ENCODE results near the gene STXBP1.

Gene STXBP1

DNA sequence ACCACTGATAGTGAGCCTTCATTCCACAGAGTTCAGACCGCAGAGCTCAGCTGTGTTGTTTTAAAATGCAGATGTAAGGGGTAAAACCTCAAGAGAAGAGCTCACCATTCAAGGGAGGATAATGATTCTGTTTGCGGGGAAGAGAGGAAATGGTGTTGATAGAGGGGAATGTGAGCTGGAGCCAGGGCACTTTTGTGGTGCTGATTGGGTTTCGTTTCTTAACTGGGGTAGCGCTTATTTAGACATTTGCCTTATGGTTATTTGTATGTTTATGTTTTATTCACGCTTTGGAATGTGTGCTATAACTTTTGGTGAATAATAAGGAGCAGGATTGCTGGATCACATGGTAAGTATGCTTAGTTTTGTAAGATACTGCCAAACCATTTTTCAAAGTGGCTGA, 42.5 kb downstream of the STXBP1 start:
- no peak overlapping the region for H2AFZ ChIP-seq (ENCODE audit: low read depth, low read length)
- no peak overlapping the region for H3K9ac ChIP-seq (ENCODE audit: low read length)
- no peaks in the 10 kb centered on the region for H4K20me1 ChIP-seq (ENCODE audit: insufficient read depth, low read length)
- peaks cover 15% of the 10 kb centered on the region for H3K4me1 ChIP-seq (ENCODE audit: low read length)
- H3K27ac ChIP-seq (ENCODE audit: low read length) = no peak overlapping the region
- no peaks in the 10 kb centered on the region for H3K79me2 ChIP-seq (ENCODE audit: low read length)
- TF ChIP-seq, protein P1, sequence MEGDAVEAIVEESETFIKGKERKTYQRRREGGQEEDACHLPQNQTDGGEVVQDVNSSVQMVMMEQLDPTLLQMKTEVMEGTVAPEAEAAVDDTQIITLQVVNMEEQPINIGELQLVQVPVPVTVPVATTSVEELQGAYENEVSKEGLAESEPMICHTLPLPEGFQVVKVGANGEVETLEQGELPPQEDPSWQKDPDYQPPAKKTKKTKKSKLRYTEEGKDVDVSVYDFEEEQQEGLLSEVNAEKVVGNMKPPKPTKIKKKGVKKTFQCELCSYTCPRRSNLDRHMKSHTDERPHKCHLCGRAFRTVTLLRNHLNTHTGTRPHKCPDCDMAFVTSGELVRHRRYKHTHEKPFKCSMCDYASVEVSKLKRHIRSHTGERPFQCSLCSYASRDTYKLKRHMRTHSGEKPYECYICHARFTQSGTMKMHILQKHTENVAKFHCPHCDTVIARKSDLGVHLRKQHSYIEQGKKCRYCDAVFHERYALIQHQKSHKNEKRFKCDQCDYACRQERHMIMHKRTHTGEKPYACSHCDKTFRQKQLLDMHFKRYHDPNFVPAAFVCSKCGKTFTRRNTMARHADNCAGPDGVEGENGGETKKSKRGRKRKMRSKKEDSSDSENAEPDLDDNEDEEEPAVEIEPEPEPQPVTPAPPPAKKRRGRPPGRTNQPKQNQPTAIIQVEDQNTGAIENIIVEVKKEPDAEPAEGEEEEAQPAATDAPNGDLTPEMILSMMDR (IDR thresholded peaks at IDR 0.05; ENCODE audit: low read depth, low read length) = no peak
- TF ChIP-seq EZH2phosphoT487 (IDR thresholded peaks at IDR 0.05; ENCODE audit: low read depth) = no peak
- no peaks in the 10 kb centered on the region for H3K36me3 ChIP-seq (replicated peaks; ENCODE audit: low read depth, low read length)
- no peaks in the 10 kb centered on the region for H3K27me3 ChIP-seq (ENCODE audit: low read depth, low read length)
- H3K9me3 ChIP-seq (ENCODE audit: insufficient read depth, low read length) = no peaks in the 10 kb centered on the region
- H3K4me3 ChIP-seq (ENCODE audit: low read length) = no peak overlapping the region
- H3K4me2 ChIP-seq (ENCODE audit: low read length) = no peak overlapping the region

DNA sequence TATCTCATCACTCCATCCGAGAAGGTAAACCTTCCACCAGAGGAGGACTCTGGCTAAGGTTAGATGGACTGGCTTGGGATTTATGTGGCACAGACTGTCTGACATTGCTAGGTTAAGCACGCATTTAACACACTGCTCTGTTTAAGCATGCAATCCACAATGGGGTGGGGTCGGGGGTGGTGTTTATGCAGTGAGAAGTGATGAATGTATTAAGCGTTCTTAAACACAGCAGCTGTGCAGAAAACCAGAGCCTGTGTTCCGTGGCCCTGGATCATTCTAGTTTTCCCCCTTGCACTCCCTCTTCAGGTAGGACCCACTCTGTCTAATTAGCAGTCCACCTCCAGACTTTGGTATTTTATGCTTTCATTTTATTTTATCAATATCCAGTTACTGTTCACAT, 46.4 kb downstream of the STXBP1 start:
- no peak overlapping the region for H3K4me2 ChIP-seq (ENCODE audit: low read length)
- no peak overlapping the region for H3K4me3 ChIP-seq (ENCODE audit: low read length)
- no peak overlapping the region for H3K27ac ChIP-seq (ENCODE audit: low read length)
- TF ChIP-seq EZH2phosphoT487 (IDR thresholded peaks at IDR 0.05; ENCODE audit: low read depth) = no peak
- TF ChIP-seq, protein P1 (IDR thresholded peaks at IDR 0.05; ENCODE audit: low read depth, low read length) = no peak
- H3K4me1 ChIP-seq (ENCODE audit: low read length) = peaks cover 6% of the 10 kb centered on the region; the same call in 1 of the 2 replicates
- no peaks in the 10 kb centered on the region for H3K36me3 ChIP-seq (replicated peaks; ENCODE audit: low read depth, low read length)
- no peaks in the 10 kb centered on the region for H3K27me3 ChIP-seq (ENCODE audit: low read depth, low read length)
- no peaks in the 10 kb centered on the region for H3K79me2 ChIP-seq (ENCODE audit: low read length)
- H2AFZ ChIP-seq (ENCODE audit: low read depth, low read length) = no peak overlapping the region
- H3K9me3 ChIP-seq (ENCODE audit: insufficient read depth, low read length) = no peaks in the 10 kb centered on the region
- H3K9ac ChIP-seq (ENCODE audit: low read length) = no peak overlapping the region
- no peaks in the 10 kb centered on the region for H4K20me1 ChIP-seq (ENCODE audit: insufficient read depth, low read length)

DNA sequence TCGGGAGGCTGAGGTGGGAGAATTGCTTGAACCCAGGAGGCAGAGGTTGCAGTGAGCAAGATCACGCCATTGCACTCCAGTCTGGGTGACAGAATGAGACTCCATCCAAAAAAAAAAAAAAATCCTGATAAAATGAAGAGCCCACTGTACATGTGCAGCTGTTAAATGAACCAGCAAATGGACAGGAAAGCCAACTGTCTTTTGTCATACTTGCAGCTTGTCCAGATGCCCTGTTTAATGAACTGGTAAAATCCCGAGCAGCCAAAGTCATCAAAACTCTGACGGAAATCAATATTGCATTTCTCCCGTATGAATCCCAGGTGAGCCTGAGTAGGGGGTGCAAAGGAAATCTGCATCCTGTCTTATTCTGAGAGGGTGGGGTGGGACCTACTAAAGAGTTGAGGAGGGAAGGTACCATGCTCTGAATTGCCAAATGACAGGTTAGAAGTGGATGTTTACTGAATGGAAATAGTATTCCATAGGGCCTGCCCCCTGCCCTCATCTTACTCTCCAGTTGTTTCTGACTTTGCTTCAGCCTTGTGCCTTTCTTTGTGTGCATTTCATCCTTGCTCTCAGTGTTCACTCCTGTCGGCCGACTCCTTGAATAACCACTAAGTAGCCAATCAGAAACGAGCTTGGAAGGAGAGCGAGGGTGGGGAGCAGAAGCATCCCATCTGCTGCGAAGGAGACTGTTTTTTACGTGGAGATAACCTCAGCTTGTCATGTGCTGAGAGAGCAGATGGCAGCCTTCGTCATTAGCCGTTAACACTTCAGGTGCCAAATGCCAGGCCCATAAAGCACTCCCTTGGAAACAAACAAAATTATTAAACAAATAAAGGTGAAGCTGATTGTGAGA, 49.0 kb downstream of the STXBP1 start:
- no peaks in the 10 kb centered on the region for H3K27me3 ChIP-seq (ENCODE audit: low read depth, low read length)
- H3K9ac ChIP-seq (ENCODE audit: low read length) = no peak overlapping the region
- no peaks in the 10 kb centered on the region for H3K79me2 ChIP-seq (ENCODE audit: low read length)
- no peaks in the 10 kb centered on the region for H4K20me1 ChIP-seq (ENCODE audit: insufficient read depth, low read length)
- H3K36me3 ChIP-seq (replicated peaks; ENCODE audit: low read depth, low read length) = no peaks in the 10 kb centered on the region
- H3K4me3 ChIP-seq (ENCODE audit: low read length) = no peak overlapping the region
- H3K4me1 ChIP-seq (ENCODE audit: low read length) = peaks cover 6% of the 10 kb centered on the region; the same call in 1 of the 2 replicates
- no peak overlapping the region for H3K27ac ChIP-seq (ENCODE audit: low read length)
- no peaks in the 10 kb centered on the region for H3K9me3 ChIP-seq (ENCODE audit: insufficient read depth, low read length)
- TF ChIP-seq EZH2phosphoT487 (IDR thresholded peaks at IDR 0.05; ENCODE audit: low read depth) = no peak
- TF ChIP-seq, protein P1 (IDR thresholded peaks at IDR 0.05; ENCODE audit: low read depth, low read length) = no peak
- H3K4me2 ChIP-seq (ENCODE audit: low read length) = no peak overlapping the region
- no peak overlapping the region for H2AFZ ChIP-seq (ENCODE audit: low read depth, low read length)

DNA sequence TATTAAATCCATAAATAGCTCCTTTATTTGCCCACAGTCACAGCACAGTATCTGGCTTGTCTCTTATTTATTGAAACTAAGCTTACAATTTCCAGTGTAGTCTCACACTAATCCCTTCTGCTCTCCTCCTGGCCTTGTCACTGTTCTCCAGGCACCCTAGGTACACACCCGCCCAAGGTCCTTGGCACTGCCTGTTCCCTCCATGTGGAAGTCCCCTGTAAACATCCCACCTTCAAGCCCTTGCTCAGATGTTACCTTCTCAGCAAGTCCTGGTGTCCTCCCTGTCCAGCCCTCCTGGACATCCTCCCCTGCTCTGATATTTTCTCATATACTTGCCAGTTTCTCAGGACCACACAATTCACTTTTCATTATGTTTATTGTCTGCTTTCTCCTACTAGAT, 50.5 kb downstream of the STXBP1 start:
- Histone ChIP-seq H3K4me3 (ENCODE audit: low read length) (no peak overlapping the region), H2AFZ (ENCODE audit: low read depth, low read length) (no peak overlapping the region), H3K79me2 (ENCODE audit: low read length) (no peaks in the 10 kb centered on the region), H3K4me1 (ENCODE audit: low read length) (peaks cover under 1% of the 10 kb centered on the region; the same call in 1 of the 2 replicates), H3K27ac (ENCODE audit: low read length) (no peak overlapping the region), H3K9ac (ENCODE audit: low read length) (no peak overlapping the region), H3K4me2 (ENCODE audit: low read length) (no peak overlapping the region), H3K36me3 (replicated peaks; ENCODE audit: low read depth, low read length) (no peaks in the 10 kb centered on the region), H4K20me1 (ENCODE audit: insufficient read depth, low read length) (no peaks in the 10 kb centered on the region), H3K27me3 (ENCODE audit: low read depth, low read length) (no peaks in the 10 kb centered on the region), H3K9me3 (ENCODE audit: insufficient read depth, low read length) (no peaks in the 10 kb centered on the region)
- TF ChIP-seq EZH2phosphoT487 (IDR thresholded peaks at IDR 0.05; ENCODE audit: low read depth) = no peak
- TF ChIP-seq, protein P1 (IDR thresholded peaks at IDR 0.05; ENCODE audit: low read depth, low read length) = no peak
